T-cell (primary cell): ENCODE data around the gene PCDHA6. TPM values are rescaled to one million over a fixed set of nuclear protein-coding genes. Genes with fewer than 3 reads are reported as not detected.
"Not testable (repeated sequence)": the region's sequence is repeated elsewhere in the genome, so short reads cannot be mapped to it uniquely, and the experiment has no call there.

ENCODE experiments used
- ATAC-seq, 4 experiments: fragments of 200-7000 bp in 3 of 4; fragments of 150-1000 bp in 1 of 4; cut with Tn5 transposase; replicated peaks in 1 of 4; 1 replicate in 3 of 4; 2 replicates in 1 of 4; pipeline ENCODE4 v1.10.0; 2021; ENCODE audit warnings: moderate library complexity in 3 of 4, mild to moderate bottlenecking in 2 of 4, moderate number of reproducible peaks in 1 of 4
- CTCF ChIA-PET, 2 donors: fragments of 300-600 bp; sonication (Branson Sonifier 250); formaldehyde crosslinking; loops; one replicate each; lab custom pipeline; 2022; ENCODE audit warnings: antibody characterized with exemption in 2 of 2; lab: Charles Lee
- POLR2A ChIA-PET, 2 donors: fragments of 300-600 bp; sonication (Branson Sonifier 250); formaldehyde crosslinking; loops; one replicate each; lab custom pipeline; 2022; ENCODE audit warnings: antibody characterized with exemption in 2 of 2; lab: Charles Lee
- DNase-seq, 35 experiments: peaks; one replicate each; pipeline versions ENCODE4 v3.0.0 to v3.0.0-alpha.2; 2013 to 2023
- H3K27ac ChIP-seq: one replicate; pipeline ENCODE4 v1.5.1; 2013; ENCODE audit warnings: low read length
- H3K27me3 ChIP-seq, 2 experiments: replicated peaks in 1 of 2; 1 replicate in 1 of 2; 2 replicates in 1 of 2; pipeline versions ENCODE4 v1.6.1 to v1.7.0; 2013; ENCODE audit warnings: low read length in 1 of 2, mixed read lengths in 1 of 2; ENCODE audit not compliant: control insufficient read depth in 2 of 2, insufficient read depth in 2 of 2; ENCODE audit errors: extremely low read depth in 1 of 2
- H3K36me3 ChIP-seq, 2 donors: 1 replicate in 1 of 2; 2 replicates in 1 of 2; pipeline versions ENCODE4 v1.6.1 to v1.7.0; 2013; ENCODE audit warnings: low read length in 1 of 2; ENCODE audit not compliant: control insufficient read depth in 2 of 2, insufficient read depth in 1 of 2; ENCODE audit errors: extremely low read depth in 1 of 2
- H3K4me1 ChIP-seq, 2 experiments: 1 replicate in 1 of 2; 2 replicates in 1 of 2; pipeline versions ENCODE4 v1.6.1 to v1.7.0; 2013; ENCODE audit warnings: low read length in 2 of 2, mixed read lengths in 1 of 2; ENCODE audit not compliant: insufficient read depth in 2 of 2, control insufficient read depth in 1 of 2; ENCODE audit errors: extremely low read depth in 1 of 2
- H3K4me3 ChIP-seq, 2 donors: 1 replicate in 1 of 2; 2 replicates in 1 of 2; pipeline versions ENCODE4 v1.5.1 to v1.7.0; 2013; ENCODE audit warnings: mild to moderate bottlenecking in 2 of 2, low read length in 1 of 2, moderate library complexity in 1 of 2; ENCODE audit not compliant: control insufficient read depth in 1 of 2; ENCODE audit errors: extremely low read depth in 1 of 2
- H3K9me3 ChIP-seq: 2 replicates; pipeline ENCODE4 v1.7.0; 2013
- H3K27ac Mint-ChIP-seq, 2 donors: one replicate each; pipeline ENCODE4 v1.8.0; 2020 to 2021; ENCODE audit warnings: mild to moderate bottlenecking in 2 of 2, mixed read lengths in 2 of 2
- H3K27me3 Mint-ChIP-seq, 2 donors: one replicate each; pipeline ENCODE4 v1.8.0; 2021 to 2022; ENCODE audit warnings: mixed read lengths in 2 of 2
- H3K36me3 Mint-ChIP-seq: one replicate; pipeline ENCODE4 v1.8.0; 2021; ENCODE audit warnings: mixed read lengths
- H3K4me1 Mint-ChIP-seq, 3 donors: one replicate each; pipeline ENCODE4 v1.8.0; 2020 to 2022; ENCODE audit warnings: mixed read lengths in 3 of 3, mild to moderate bottlenecking in 1 of 3
- H3K4me3 Mint-ChIP-seq, 3 donors: one replicate each; pipeline ENCODE4 v1.8.0; 2020 to 2022; ENCODE audit warnings: mild to moderate bottlenecking in 3 of 3, mixed read lengths in 3 of 3, moderate library complexity in 3 of 3
- H3K9me3 Mint-ChIP-seq, 3 donors: one replicate each; pipeline ENCODE4 v1.8.0; 2020 to 2022; ENCODE audit warnings: mixed read lengths in 3 of 3
- whole genome bisulfite sequencing: methylation state at CpG from one replicate; pipeline ENCODE4 v1.1.5; 2013; ENCODE audit warnings: missing lambda C conversion rate; ENCODE audit not compliant: insufficient coverage; 5-methylcytosine and 5-hydroxymethylcytosine counted together
- total RNA-seq, 35 experiments: library from RNA in 6 of 35; stranded (reverse) in 6 of 35; fragments of 120-200 nt in 1 of 35; gene quantifications; one replicate each; pipeline versions ENCODE4 v1.2.1 to v1.2.4 and lab custom pipeline; 2013 to 2026

Gene PCDHA6
- total RNA-seq, 5 donors from 2014 or later (not counting 1 experiment from before 2014, with no cell fraction given): not detected

DNA sequence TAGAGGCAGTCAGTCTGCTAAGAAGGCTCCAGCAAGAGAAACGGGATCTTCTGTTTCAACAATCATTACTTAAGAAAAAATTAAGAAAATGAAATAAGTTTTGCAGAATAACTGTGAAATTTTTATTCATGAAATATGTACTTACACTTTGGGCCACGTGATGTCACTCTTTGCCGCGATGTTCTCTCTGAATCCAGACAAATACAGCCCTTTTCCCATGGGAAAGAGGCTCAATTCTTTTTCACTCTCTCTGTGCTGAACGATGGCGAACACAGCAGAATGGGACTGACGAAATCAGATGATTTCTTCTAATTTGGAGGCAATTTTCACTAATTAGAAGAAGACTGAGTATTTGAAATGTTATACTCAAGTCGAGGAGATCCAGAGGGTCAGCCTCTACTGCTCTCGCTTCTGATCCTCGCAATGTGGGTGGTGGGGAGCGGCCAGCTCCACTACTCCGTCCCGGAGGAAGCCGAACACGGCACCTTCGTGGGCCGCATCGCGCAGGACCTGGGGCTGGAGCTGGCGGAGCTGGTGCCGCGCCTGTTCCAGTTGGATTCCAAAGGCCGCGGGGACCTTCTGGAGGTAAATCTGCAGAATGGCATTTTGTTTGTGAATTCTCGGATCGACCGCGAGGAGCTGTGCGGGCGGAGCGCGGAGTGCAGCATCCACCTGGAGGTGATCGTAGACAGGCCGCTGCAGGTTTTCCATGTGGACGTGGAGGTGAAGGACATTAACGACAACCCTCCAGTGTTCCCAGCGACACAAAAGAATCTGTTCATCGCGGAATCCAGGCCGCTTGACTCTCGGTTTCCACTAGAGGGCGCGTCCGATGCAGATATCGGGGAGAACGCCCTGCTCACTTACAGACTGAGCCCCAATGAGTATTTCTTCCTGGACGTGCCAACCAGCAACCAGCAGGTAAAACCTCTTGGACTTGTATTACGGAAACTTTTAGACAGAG, 20.7 kb downstream of the PCDHA6 start, which contains the start of gene PCDHA9:
PCDHA9 (plus strand) TSS at position 244 of the 964 bp plus-strand sequence; CDS start at position 358, 114 bp downstream.
- H3K27ac Mint-ChIP-seq, CTCF ChIA-PET, POLR2A ChIA-PET, H3K9me3 ChIP-seq, H3K27ac ChIP-seq, H3K4me3 ChIP-seq, H3K9me3 Mint-ChIP-seq, DNase-seq, ATAC-seq, H3K36me3 ChIP-seq, H3K4me3 Mint-ChIP-seq, H3K4me1 ChIP-seq, H3K36me3 Mint-ChIP-seq, H3K4me1 Mint-ChIP-seq: not testable (repeated sequence)
- peaks cover 8 to 22% of the 10 kb centered on the region in 2 donors for H3K27me3 Mint-ChIP-seq
- H3K27me3 ChIP-seq: peaks cover 4 to 19% of the 10 kb centered on the region in 2 experiments
- 36% methylated on average over 22 of the region's 48 CpGs for WGBS

DNA sequence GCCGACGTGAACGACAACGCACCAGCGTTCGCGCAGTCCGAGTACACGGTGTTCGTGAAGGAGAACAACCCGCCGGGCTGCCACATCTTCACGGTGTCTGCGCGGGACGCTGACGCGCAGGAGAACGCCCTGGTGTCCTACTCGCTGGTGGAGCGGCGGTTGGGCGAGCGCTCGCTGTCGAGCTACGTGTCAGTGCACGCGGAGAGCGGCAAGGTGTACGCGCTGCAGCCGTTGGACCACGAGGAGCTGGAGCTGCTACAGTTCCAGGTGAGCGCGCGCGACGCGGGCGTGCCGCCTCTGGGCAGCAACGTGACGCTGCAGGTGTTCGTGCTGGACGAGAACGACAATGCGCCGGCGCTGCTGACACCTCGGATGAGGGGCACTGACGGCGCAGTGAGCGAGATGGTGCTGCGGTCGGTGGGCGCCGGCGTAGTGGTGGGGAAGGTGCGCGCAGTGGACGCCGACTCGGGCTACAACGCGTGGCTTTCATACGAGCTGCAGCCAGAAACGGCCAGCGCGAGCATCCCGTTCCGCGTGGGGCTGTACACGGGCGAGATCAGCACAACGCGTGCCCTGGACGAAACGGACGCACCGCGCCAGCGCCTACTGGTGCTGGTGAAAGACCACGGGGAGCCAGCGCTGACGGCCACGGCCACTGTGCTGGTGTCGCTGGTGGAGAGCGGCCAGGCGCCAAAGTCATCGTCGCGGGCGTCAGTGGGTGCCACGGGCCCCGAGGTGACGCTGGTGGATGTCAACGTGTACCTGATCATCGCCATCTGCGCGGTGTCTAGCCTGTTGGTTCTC, 22.3 kb downstream of the PCDHA6 start:
- H3K27ac Mint-ChIP-seq, H3K36me3 Mint-ChIP-seq, CTCF ChIA-PET, DNase-seq, ATAC-seq, H3K27ac ChIP-seq, H3K9me3 Mint-ChIP-seq, H3K9me3 ChIP-seq, H3K4me3 Mint-ChIP-seq, H3K4me1 Mint-ChIP-seq, H3K4me1 ChIP-seq, H3K36me3 ChIP-seq: not testable (repeated sequence)
- 56% methylated on average over 100 of the region's 101 CpGs for WGBS
- POLR2A ChIA-PET: interaction anchor here in 1 of 2 donors (0.6 kb wide), 1 partner anchor 914 kb away, joined by 5 read pairs; no protein-coding TSS in a partner anchor
- Histone ChIP-seq H3K4me3 (peak overlapping the region in 1 of 2 donors; percentile 23), H3K27me3 (peaks cover 4 to 23% of the 10 kb centered on the region in 2 experiments)
- peaks cover 8 to 24% of the 10 kb centered on the region in 2 donors for H3K27me3 Mint-ChIP-seq

DNA sequence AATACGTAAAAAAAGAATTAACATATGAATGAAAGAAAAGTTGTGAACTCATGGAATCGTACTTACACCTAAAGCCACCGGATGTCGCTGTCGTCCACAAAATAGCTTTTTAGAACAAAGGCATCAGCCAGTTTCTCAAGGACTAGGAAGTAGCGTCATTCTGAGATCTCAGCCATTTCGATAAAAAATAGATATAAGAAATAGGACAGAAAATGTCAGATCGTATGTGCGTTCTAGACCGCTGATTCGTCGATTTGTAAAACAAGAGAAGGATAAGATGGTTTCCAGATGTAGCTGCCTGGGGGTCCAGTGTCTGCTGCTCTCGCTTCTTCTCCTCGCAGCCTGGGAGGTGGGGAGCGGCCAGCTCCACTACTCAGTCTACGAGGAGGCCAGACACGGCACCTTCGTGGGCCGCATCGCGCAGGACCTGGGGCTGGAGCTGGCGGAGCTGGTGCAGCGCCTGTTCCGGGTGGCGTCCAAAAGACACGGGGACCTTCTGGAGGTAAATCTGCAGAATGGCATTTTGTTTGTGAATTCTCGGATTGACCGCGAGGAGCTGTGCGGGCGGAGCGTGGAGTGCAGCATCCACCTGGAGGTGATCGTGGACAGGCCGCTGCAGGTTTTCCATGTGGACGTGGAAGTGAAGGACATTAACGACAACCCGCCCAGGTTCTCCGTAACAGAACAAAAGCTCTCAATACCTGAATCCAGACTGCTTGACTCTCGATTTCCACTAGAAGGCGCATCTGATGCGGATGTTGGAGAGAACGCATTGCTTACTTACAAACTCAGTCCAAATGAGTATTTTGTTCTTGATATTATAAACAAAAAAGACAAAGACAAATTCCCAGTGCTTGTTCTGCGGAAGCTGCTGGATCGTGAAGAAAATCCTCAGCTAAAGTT, 28.3 kb downstream of the PCDHA6 start, which contains the start of gene PCDHA10:
PCDHA10 (plus strand) TSS at position 126 of the 903 bp plus-strand sequence; CDS start at position 278, 152 bp downstream.
- H3K9me3 Mint-ChIP-seq: peaks cover 4 to 19% (median 8%) of the 10 kb centered on the region in 3 donors
- Histone ChIP-seq H3K4me1 (no peaks in the 10 kb centered on the region), H3K9me3 (peaks cover 2% of the 10 kb centered on the region), H3K27me3 (peaks cover 3 to 14% of the 10 kb centered on the region in 2 experiments), H3K36me3 (no peaks in the 10 kb centered on the region), H3K27ac (no peak within 1 kb of the TSS), H3K4me3 (no peak within 1 kb of the TSS)
- no peak within 1 kb of the TSS for H3K27ac Mint-ChIP-seq
- H3K4me3 Mint-ChIP-seq: no peak within 1 kb of the TSS
- H3K36me3 Mint-ChIP-seq: no peaks in the 10 kb centered on the region
- DNase-seq (no peak), ATAC-seq (no peak)
- CTCF ChIA-PET: no interaction called here
- POLR2A ChIA-PET: no interaction called here
- peaks cover 6 to 23% of the 10 kb centered on the region in 2 donors for H3K27me3 Mint-ChIP-seq
- WGBS: 33% methylated on average over 24 of the region's 44 CpGs
- no peaks in the 10 kb centered on the region for H3K4me1 Mint-ChIP-seq

- H3K4me1 ChIP-seq: no peaks in the 10 kb centered on the region
- H3K27ac Mint-ChIP-seq: no peak overlapping the region
- H3K36me3 Mint-ChIP-seq: no peaks in the 10 kb centered on the region
- H3K4me1 Mint-ChIP-seq: no peaks in the 10 kb centered on the region
- H3K9me3 Mint-ChIP-seq: peaks cover 8 to 19% (median 11%) of the 10 kb centered on the region in 3 donors
- H3K27me3 ChIP-seq: peaks cover 5 to 19% of the 10 kb centered on the region in 2 experiments
- ChIA-PET CTCF (no interaction called here), POLR2A (no interaction called here)
- 68% methylated on average over 94 of the region's 94 CpGs for WGBS
- no peak for ATAC-seq
- no peak overlapping the region for H3K27ac ChIP-seq
- H3K36me3 ChIP-seq: no peaks in the 10 kb centered on the region
- H3K4me3 Mint-ChIP-seq: no peak overlapping the region
- peaks cover 2% of the 10 kb centered on the region for H3K9me3 ChIP-seq
- peaks cover 8 to 30% of the 10 kb centered on the region in 2 donors for H3K27me3 Mint-ChIP-seq
- H3K4me3 ChIP-seq: no peak overlapping the region
- DNase-seq: no peak
These were observed 29.6 kb downstream of the PCDHA6 start for GRCh38 chr5:140857177-140857986.

GRCh38 chr5:140857987-140858240, 30.2 kb downstream of the PCDHA6 start:
- H3K4me3 Mint-ChIP-seq: no peak overlapping the region
- no peaks in the 10 kb centered on the region for H3K4me1 Mint-ChIP-seq
- no peaks in the 10 kb centered on the region for H3K36me3 Mint-ChIP-seq
- Histone ChIP-seq H3K4me1 (no peaks in the 10 kb centered on the region), H3K27me3 (peaks cover 5 to 22% of the 10 kb centered on the region in 2 experiments), H3K27ac (no peak overlapping the region), H3K4me3 (no peak overlapping the region), H3K36me3 (no peaks in the 10 kb centered on the region), H3K9me3 (peaks cover 2% of the 10 kb centered on the region)
- H3K9me3 Mint-ChIP-seq: peaks cover 8 to 16% (median 11%) of the 10 kb centered on the region in 3 donors
- POLR2A ChIA-PET: no interaction called here
- no peak overlapping the region for H3K27ac Mint-ChIP-seq
- DNase-seq (no peak), ATAC-seq (no peak)
- H3K27me3 Mint-ChIP-seq: peaks cover 8 to 30% of the 10 kb centered on the region in 2 donors
- CTCF ChIA-PET: no interaction called here
- WGBS: 65% methylated on average over 22 of the region's 22 CpGs
